Spleen (tissue), 11 donors: ENCODE results near the gene ZNF418. TPM values are rescaled to one million over a fixed set of nuclear protein-coding genes. Genes with fewer than 3 reads are reported as not detected.

ENCODE experiments used
- DNase-seq: peaks from one replicate; pipeline ENCODE4 v3.0.0-alpha.2; 2020
- H3K27ac ChIP-seq, 8 donors: fragments of 200-600 bp; sonication (generic) in 7 of 8; 1 replicate in 4 of 8; 2 replicates in 4 of 8; pipeline versions ENCODE4 v1.5.0 to v1.8.0; 2016 to 2021; ENCODE audit warnings: inconsistent platforms in 4 of 8, mild to moderate bottlenecking in 4 of 8, moderate library complexity in 1 of 8
- H3K27me3 ChIP-seq, 7 donors: fragments of 200-600 bp; sonication (generic) in 6 of 7; replicated peaks in 1 of 7; 1 replicate in 4 of 7; 2 replicates in 3 of 7; pipeline versions ENCODE4 v1.5.0 to v1.8.0; 2016 to 2021; ENCODE audit warnings: inconsistent platforms in 3 of 7, mild to moderate bottlenecking in 1 of 7
- H3K36me3 ChIP-seq, 6 donors: fragments of 200-600 bp; sonication (generic) in 5 of 6; 1 replicate in 4 of 6; 2 replicates in 2 of 6; pipeline versions ENCODE4 v1.5.0 to v1.8.0; 2016 to 2021; ENCODE audit warnings: inconsistent platforms in 2 of 6
- H3K4me1 ChIP-seq, 6 donors: fragments of 200-600 bp; sonication (generic) in 5 of 6; 1 replicate in 3 of 6; 2 replicates in 3 of 6; pipeline versions ENCODE4 v1.5.0 to v1.8.0; 2016 to 2021; ENCODE audit warnings: inconsistent platforms in 3 of 6
- H3K4me3 ChIP-seq, 8 donors: fragments of 200-600 bp; sonication (generic) in 7 of 8; 1 replicate in 4 of 8; 2 replicates in 4 of 8; pipeline versions ENCODE4 v1.5.0 to v1.8.0; 2016 to 2021; ENCODE audit warnings: inconsistent platforms in 4 of 8, mild to moderate bottlenecking in 4 of 8, moderate library complexity in 2 of 8
- H3K9me3 ChIP-seq, 8 donors: fragments of 200-600 bp; sonication (generic) in 7 of 8; 1 replicate in 4 of 8; 2 replicates in 4 of 8; pipeline versions ENCODE4 v1.5.0 to v1.8.0; 2016 to 2021; ENCODE audit warnings: inconsistent platforms in 4 of 8
- POLR2A ChIP-seq, 3 donors: fragments of 450-650 bp; IDR thresholded peaks; one replicate each; pipeline ENCODE4 v1.5.1; 2017; ENCODE audit warnings: antibody characterized with exemption in 3 of 3, mild to moderate bottlenecking in 1 of 3
- POLR2AphosphoS5 ChIP-seq, 3 donors: sonication (generic); formaldehyde crosslinking; IDR thresholded peaks; one replicate each; pipeline ENCODE4 v1.5.1; 2017; ENCODE audit warnings: antibody characterized with exemption in 3 of 3
- WGBS, 5 donors: extraction: QIAGEN DNeasy Blood & Tissue Kit in 3 of 5; methylation state at CpG; one replicate each; pipeline versions ENCODE4 v1.1.5 to v1.1.7; 2013 to 2018; 5-methylcytosine and 5-hydroxymethylcytosine counted together
- intact Hi-C: fragments of 100-400 bp; cut with DNase I; formaldehyde crosslinking; loops from one replicate; pipeline ENCODE4 v1.15.0; 2023; ENCODE audit warnings: low total_unique reads
- polyA plus RNA-seq, 3 donors: library from polyadenylated mRNA; stranded (reverse); fragments of 200-250 nt; gene quantifications; one replicate each; pipeline ENCODE4 v1.2.1, GENCODE V29; 2013
- total RNA-seq, 7 donors: library from RNA; depleted of rRNA in 3 of 7; stranded (reverse); fragments of >200 nt in 3 of 7; fragmentation: NEBNext Ultra II Directional in 4 of 7; extraction: Animal tissue kit (Norgen Biotek cat#: 25700) in 4 of 7; gene quantifications; one replicate each; pipeline versions ENCODE4 v1.1.0 to v1.2.1, GENCODE V29; 2016 to 2021
- TF ChIP-seq, protein P1 (sequence below), 11 experiments: fragments of 200-600 bp in 7 of 11; fragments of 450-650 bp in 4 of 11; sonication (generic) in 4 of 11; IDR thresholded peaks in 8 of 11; conservative IDR thresholded peaks in 3 of 11; 1 replicate in 7 of 11; 2 replicates in 4 of 11; pipeline versions ENCODE4 v1.4.0 to v1.8.0; 2016 to 2021; ENCODE audit warnings: antibody characterized with exemption in 11 of 11, inconsistent platforms in 4 of 11, mild to moderate bottlenecking in 1 of 11
- donor health status: healthy with polysubstance abuse.
- donor health status: DM: no; HTN: no; CAD: no; lungs with moderate emphysema.
- donor health status: DM: no; HTN: no; CAD: no.
- donor health status: Bipolar disorder and iron deficiency.
- donor health status: healthy.
- donor health status: DM: no; HTN: no; CAD: no.
- donor health status: DM: yes; HTN: yes; CAD: no.

ZNF418 gene
- total and polyA plus RNA-seq, 10 donors = 4.7 to 16.5 (median 10.1) TPM

DNA sequence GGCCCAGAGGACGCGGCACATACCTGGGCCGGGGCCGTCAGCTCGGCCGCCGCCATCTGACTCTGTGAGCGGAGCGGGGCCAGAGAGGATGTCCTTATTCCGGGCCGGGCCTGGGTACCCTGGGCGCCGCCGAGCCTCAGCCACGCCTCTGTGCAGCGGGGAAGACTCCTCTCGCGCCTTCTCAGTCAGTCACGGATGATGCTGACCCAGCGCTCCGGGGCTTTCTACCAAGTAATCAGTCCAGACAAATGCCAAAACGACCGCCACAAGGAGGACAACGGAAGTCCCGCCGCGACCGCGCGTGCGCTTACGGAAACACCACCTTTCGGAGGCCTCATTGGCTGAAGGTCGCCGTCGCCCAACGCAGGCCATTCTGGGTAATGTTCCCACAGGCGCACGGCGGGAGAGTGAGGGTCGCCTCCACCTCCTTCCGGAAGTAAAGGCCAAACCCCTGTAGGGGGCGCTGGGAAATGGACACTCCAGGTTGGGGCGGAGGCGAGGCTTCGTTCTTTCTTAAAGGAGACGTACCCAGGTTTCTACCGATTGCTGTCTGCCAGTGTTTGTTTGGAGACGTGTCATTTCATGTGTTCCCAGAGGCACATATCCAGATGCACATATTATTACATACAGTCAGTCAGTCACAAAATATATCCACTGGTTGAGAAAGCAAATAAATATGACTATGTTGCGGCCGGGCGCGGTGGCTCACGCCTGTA lies 12.4 kb upstream of the ZNF418 start, which contains the start of gene ZNF256:
ZNF256 (minus strand) TSS at position 288 of the 716 bp plus-strand sequence; CDS start at position 56, 232 bp downstream.
- Histone ChIP-seq H3K27me3 (no peaks in the 10 kb centered on the region), H3K9me3 (peaks cover 5 to 86% (median 67%) of the 10 kb centered on the region in 8 donors), H3K36me3 (peaks cover 6 to 34% (median 21%) of the 10 kb centered on the region in 6 donors), H3K4me1 (peaks cover 7 to 29% (median 14%) of the 10 kb centered on the region in 6 donors), H3K4me3 (peak within 1 kb of the TSS; percentile 82 to 95 (median 88)), H3K27ac (peak within 1 kb of the TSS; percentile 75 to 90 (median 86))
- TF ChIP-seq, protein P1, sequence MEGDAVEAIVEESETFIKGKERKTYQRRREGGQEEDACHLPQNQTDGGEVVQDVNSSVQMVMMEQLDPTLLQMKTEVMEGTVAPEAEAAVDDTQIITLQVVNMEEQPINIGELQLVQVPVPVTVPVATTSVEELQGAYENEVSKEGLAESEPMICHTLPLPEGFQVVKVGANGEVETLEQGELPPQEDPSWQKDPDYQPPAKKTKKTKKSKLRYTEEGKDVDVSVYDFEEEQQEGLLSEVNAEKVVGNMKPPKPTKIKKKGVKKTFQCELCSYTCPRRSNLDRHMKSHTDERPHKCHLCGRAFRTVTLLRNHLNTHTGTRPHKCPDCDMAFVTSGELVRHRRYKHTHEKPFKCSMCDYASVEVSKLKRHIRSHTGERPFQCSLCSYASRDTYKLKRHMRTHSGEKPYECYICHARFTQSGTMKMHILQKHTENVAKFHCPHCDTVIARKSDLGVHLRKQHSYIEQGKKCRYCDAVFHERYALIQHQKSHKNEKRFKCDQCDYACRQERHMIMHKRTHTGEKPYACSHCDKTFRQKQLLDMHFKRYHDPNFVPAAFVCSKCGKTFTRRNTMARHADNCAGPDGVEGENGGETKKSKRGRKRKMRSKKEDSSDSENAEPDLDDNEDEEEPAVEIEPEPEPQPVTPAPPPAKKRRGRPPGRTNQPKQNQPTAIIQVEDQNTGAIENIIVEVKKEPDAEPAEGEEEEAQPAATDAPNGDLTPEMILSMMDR (IDR thresholded peaks at IDR 0.05 in 8 of 11, conservative IDR thresholded peaks at IDR 0.05 in 3 of 11) = peak; percentile 52 to 86 (median 71)
- peak in 1 of 3 donors; percentile 19 for TF ChIP-seq POLR2A (IDR thresholded peaks at IDR 0.05)
- peak; percentile 87 to 92 (median 91) for TF ChIP-seq POLR2AphosphoS5 (IDR thresholded peaks at IDR 0.05)
- peak; percentile 95 for DNase-seq
- intact Hi-C loops = no loop called here
- 6 to 12% (median 8%) methylated on average over 35 to 54 of the region's 54 CpGs for WGBS, 5 donors

DNA sequence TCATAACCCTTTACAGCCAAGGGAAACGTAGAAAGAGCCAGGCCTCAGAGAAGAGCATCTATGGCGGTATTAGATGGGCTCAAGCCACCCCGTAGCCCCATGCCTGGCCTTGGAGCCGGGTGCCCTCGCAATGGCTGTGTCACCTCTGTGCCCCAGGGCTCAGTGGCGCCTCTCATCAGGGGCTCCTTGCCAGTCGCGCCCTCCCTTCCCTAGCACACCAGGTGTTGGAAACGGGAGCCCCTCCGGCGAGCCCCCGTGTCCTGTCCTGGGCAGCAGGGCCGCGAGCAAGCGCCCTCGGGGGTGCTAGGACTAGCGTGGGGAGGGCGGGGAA lies 11.9 kb upstream of the ZNF418 start:
- DNase-seq = no peak
- Histone ChIP-seq H3K27ac (peak overlapping the region; percentile 75 to 90 (median 86)), H3K9me3 (peaks cover 7 to 86% (median 69%) of the 10 kb centered on the region in 8 donors), H3K36me3 (peaks cover 12 to 39% (median 26%) of the 10 kb centered on the region in 6 donors), H3K4me3 (peak overlapping the region; percentile 82 to 95 (median 88)), H3K27me3 (no peaks in the 10 kb centered on the region), H3K4me1 (peaks cover 7 to 29% (median 14%) of the 10 kb centered on the region in 6 donors)
- WGBS, 5 donors = 0 to 3% (median 1%) methylated on average over 2 to 18 of the region's 18 CpGs
- TF ChIP-seq, protein P1 (IDR thresholded peaks at IDR 0.05 in 8 of 11, conservative IDR thresholded peaks at IDR 0.05 in 3 of 11) = no peak
- TF ChIP-seq POLR2AphosphoS5 (IDR thresholded peaks at IDR 0.05) (no peak), POLR2A (IDR thresholded peaks at IDR 0.05) (no peak)
- intact Hi-C loops = no loop called here

DNA sequence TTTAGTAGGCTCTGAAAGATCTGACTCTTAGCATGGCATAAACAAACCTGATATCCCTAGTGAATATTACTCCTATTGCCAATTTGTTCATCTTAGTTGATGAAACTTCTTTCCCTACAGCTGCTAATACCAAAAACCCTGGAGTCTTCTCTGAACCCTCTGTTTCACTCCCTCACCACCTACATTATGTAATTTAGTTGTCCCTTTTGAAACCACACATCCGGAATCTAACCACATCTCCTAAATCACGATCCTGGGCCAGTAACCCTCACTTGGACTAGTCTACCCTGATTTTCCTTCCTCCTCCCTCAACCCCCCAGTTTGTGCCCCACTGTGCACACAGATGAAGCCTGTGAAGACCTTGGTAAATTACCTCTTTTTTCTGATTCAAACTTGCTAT lies 11.1 kb upstream of the ZNF418 start:
- TF ChIP-seq, protein P1 (IDR thresholded peaks at IDR 0.05 in 8 of 11, conservative IDR thresholded peaks at IDR 0.05 in 3 of 11) = no peak
- TF ChIP-seq POLR2A (IDR thresholded peaks at IDR 0.05) = no peak
- TF ChIP-seq POLR2AphosphoS5 (IDR thresholded peaks at IDR 0.05) = no peak
- 39 to 64% (median 51%) methylated on average over 2 of the region's 2 CpGs for WGBS, 5 donors
- intact Hi-C loops = no loop called here
- H3K4me3 ChIP-seq = peak overlapping the region in 6 of 8 donors; percentile 86 to 95 (median 90)
- no peak for DNase-seq
- H3K9me3 ChIP-seq = peaks cover 14 to 86% (median 73%) of the 10 kb centered on the region in 8 donors
- no peak overlapping the region for H3K27ac ChIP-seq
- H3K27me3 ChIP-seq = no peaks in the 10 kb centered on the region
- peaks cover 7 to 29% (median 14%) of the 10 kb centered on the region in 6 donors for H3K4me1 ChIP-seq
- H3K36me3 ChIP-seq = peaks cover 19 to 47% (median 34%) of the 10 kb centered on the region in 6 donors

DNA sequence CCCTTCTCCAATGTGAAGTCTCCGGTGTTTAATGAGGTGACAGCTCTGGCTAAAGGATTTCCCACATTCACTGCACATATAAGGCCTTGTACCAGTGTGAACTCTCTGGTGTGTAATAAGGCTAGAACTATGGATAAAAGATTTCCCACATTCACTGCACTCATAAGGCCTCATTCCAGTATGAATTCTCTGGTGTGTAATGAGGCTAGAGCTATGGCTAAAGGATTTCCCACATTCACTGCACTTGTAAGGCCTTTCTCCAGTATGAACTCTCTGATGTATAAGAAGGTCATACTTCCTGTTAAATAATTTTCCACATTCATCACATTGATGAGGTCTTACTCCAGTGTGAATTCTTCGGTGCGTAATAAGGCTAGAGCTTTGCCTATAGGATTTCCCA lies 6.4 kb upstream of the ZNF418 start:
- Histone ChIP-seq H3K36me3 (peaks cover 25 to 92% (median 55%) of the 10 kb centered on the region in 6 donors), H3K4me1 (peaks cover 2 to 14% (median 7%) of the 10 kb centered on the region in 6 donors), H3K27ac (no peak overlapping the region), H3K9me3 (peaks cover 18 to 100% (median 99%) of the 10 kb centered on the region in 8 donors), H3K27me3 (no peaks in the 10 kb centered on the region), H3K4me3 (no peak overlapping the region)
- WGBS, 5 donors = 97 to 100% (median 98%) methylated on average over 3 of the region's 3 CpGs
- intact Hi-C loops = no loop called here
- TF ChIP-seq POLR2AphosphoS5 (IDR thresholded peaks at IDR 0.05) (no peak), POLR2A (IDR thresholded peaks at IDR 0.05) (no peak)
- TF ChIP-seq, protein P1 (IDR thresholded peaks at IDR 0.05 in 8 of 11, conservative IDR thresholded peaks at IDR 0.05 in 3 of 11) = no peak
- no peak for DNase-seq
